HG02642 (cell line): Measurements from ENCODE around the gene TFAP2E.
"Not testable (repeated sequence)": the region's sequence is repeated elsewhere in the genome, so short reads cannot be mapped to it uniquely, and the experiment has no call there.

Source experiments
- ATAC-seq: cut with Tn5 transposase; IDR thresholded peaks from one replicate; pipeline ENCODE4 v1.9.1; 2021; ENCODE audit warnings: mild to moderate bottlenecking; ENCODE audit not compliant: unreplicated experiment, poor library complexity

The TFAP2E gene

DNA sequence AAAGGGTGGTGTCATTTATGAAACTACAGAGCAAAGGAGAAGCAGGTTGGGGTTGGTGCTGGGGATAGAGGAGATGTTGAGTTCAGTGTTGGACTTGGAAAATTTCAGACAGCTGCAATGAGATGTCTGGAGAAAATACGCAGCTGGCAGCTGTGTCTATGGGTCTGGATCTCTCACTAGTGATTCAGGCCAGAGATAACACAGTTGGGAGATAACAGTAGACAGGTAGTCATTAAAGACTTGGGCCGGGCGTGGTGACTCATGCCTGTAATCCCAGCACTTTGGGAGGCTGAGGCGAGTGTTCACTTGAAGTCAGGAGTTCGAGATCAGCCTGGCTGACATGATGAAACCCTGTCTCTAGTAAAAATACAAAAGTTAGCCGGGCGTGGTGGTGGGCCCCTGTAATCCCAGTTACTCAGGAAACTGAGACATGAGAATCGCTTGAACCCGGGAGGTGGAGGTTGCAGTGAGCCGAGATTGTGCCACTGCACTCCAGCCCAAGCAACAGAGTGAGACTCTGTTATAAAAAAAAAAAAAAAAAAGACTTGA lies 2.5 kb upstream of the TFAP2E start:
- no peak for ATAC-seq

DNA sequence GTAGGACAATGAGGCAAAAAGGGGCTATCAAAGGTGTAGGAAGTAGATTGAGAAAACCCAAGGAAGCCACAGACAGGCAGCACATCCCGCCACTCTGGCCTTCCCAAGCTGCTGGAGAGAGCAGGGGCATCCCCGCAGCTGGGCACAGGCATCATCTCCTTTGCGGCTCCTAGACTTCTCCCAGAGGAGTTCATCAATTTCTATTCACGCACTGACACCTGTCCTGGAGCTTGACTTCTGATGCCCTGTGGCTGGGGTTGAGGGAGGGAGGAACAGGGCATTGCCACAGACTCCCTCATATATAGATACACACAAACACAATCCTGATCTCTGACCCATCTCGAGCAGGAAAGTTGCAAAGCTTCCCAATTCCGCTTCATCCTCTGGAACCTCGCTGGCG lies 1.9 kb upstream of the TFAP2E start:
- no peak for ATAC-seq

DNA sequence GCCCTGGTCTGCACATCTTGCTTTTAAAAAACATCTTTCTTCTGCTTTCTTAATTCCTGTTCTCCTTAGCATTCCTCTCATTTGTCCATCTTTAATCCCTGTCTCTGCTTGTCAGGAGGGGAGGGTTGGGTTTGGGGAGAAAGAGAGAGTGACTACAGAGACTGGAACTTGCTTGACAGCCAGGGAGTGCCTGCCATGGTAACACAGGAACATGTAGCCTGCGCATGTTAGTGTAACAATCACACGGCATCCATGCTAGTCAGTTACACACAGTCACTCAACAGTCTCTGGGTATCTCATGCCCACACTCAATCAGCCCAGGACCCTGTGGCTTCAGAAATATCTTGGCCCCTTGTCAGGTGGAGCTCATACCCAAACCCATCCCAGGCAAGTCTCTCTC lies 818 bp upstream of the TFAP2E start:
- ATAC-seq = no peak

DNA sequence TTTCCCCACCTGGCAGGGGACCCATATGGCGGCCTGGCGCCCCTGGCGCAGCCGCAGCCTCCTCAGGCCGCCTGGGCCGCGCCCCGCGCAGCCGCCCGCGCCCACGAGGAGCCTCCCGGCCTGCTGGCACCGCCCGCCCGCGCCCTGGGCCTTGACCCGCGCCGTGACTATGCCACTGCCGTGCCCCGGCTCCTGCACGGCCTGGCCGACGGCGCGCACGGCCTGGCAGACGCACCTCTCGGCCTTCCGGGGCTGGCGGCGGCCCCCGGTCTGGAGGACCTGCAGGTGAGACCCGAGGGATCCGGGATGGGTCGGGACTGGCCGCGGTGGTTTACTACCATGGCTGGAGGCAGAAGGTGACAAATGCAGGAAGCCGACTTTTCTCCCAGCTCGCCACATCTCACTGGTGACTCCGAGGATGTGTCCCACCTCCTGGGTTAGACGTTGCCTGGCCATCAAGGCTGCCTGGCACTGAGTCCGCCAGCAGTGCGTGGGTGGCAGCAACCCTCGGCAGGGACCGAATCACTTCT lies 1.1 kb downstream of the TFAP2E start:
- no peak for ATAC-seq

DNA sequence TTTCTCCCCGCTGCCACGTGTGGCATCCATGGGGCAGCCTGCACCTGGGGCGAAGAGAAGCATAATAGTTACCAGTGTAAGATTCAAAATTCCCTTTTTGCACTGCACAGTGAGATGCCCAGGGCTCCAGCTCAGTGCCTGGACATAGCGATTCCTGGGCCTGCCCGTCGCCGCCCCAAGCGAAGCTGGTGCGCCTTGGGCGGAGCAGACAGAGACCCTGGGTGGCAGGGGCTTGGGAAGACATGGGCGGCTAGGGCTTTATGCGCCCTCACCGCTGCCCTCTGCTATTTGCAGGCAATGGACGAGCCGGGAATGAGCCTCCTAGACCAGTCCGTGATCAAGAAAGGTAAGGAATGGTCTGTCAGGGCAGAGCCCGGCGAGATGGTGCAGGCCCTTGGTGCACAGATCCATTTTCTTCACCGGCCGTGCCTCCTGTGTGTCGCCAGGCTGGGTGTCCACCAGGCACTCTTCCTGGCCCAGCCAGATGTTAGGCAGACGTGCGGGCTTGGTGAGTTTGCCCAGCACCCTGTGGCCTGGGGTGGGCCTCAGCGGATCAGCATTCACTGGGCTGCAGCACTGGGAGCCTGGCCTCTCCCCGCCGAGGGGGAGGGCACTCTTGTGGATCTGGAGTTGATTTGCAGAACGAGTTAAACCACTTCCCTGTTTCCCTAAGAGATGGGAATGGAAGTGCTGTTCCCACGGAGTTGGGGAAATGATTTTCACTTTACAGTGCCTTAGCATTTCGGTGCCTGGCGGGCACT lies 1.7 kb downstream of the TFAP2E start:
- ATAC-seq = no peak

DNA sequence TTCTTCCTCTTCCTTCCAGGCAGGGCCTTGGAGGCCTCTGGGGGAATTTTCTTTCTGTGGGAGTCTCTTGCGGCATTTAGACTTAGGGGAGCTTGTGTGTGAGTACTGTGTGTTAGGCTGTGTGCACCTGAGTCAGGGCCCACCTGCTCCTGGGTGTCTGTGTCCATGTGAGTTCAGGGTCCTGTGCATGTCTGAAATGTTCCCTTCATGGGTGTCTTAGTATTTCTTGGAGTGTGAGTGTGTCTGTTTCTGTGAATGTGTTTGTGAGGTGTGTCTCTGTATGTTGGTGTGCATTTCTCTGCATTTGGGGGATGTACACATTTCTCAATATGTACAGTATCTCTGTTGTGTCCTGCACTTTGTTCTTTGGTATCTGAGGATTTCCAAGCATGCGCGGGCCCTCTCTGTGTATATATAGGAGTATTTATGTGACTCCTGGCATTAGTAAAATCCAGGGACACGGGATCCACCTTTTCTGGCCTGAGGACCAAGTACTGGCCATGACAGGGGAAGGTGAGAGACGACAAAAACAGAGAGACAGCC lies 2.4 kb downstream of the TFAP2E start:
- ATAC-seq = no peak

DNA sequence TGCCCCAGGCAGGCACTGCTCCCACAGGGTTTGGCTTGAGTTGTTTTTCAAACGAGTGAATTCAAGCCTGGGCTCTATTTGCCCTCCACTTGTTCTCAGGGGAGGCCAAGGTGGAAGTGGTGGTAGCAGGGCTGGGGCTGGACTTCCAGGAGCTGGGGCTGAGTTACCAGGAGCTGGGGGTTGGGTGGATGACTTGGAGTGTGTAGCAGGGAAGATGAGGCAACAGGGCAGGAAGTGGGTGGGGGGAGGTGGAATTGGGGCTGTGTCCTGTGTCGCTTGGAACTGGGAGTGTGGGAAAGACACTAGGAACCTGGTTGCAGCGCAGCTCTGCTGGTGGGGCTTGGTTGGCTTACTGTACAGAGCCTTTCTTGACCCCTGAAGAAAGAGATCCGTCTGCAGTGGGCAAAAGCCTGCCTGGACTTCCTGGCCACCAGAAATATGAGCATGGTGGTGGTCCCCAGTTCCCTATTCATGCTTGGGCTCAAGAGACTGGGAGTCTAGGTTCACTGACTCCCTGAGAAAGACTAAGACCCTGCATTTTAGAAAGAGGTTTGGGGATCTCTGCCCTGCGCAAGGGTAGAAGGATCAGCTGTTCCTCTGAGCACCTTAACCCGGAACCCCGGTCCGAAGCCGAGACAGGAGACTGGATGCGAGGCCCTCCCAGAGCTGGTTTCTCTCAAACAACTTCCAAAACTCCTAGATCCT lies 3.1 kb downstream of the TFAP2E start:
- no peak for ATAC-seq

DNA sequence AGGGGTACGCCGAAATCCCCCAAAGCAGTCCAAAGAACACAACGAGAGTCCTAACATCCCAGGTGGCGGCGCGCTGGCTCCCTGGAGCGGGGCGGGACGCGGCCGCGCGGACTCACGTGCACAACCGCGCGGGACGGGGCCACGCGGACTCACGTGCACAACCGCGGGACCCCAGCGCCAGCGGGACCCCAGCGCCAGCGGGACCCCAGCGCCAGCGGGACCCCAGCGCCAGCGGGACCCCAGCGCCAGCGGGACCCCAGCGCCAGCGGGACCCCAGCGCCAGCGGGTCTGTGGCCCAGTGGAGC lies 3.6 kb downstream of the TFAP2E start:
- ATAC-seq = not testable (repeated sequence)

DNA sequence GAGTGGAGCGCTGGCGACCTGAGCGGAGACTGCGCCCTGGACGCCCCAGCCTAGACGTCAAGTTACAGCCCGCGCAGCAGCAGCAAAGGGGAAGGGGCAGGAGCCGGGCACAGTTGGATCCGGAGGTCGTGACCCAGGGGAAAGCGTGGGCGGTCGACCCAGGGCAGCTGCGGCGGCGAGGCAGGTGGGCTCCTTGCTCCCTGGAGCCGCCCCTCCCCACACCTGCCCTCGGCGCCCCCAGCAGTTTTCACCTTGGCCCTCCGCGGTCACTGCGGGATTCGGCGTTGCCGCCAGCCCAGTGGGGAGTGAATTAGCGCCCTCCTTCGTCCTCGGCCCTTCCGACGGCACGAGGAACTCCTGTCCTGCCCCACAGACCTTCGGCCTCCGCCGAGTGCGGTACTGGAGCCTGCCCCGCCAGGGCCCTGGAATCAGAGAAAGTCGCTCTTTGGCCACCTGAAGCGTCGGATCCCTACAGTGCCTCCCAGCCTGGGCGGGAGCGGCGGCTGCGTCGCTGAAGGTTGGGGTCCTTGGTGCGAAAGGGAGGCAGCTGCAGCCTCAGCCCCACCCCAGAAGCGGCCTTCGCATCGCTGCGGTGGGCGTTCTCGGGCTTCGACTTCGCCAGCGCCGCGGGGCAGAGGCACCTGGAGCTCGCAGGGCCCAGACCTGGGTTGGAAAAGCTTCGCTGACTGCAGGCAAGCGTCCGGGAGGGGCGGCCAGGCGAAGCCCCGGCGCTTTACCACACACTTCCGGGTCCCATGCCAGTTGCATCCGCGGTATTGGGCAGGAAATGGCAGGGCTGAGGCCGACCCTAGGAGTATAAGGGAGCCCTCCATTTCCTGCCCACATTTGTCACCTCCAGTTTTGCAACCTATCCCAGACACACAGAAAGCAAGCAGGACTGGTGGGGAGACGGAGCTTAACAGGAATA lies 4.2 kb downstream of the TFAP2E start:
- ATAC-seq = peak; percentile 66

DNA sequence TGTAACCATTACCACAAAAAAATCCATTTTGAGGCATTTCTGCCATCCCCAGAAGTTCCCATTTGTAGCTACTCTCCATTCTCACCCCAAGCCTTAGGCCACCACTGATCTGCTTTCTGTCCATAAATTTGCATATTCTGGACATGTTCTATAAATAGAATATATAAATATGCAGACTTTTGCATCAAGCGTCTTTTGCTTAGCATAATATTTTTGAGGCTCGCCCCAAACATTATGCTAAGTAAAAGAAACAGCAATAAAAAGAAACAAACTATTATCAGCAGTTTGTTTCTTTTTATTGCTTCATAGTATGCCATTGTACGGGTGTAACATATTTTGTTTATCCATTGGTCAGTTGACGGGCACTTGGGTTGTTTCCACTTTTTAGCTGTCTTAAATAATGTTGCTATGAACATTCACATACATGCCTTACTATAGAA lies 7.9 kb downstream of the TFAP2E start:
- no peak for ATAC-seq

DNA sequence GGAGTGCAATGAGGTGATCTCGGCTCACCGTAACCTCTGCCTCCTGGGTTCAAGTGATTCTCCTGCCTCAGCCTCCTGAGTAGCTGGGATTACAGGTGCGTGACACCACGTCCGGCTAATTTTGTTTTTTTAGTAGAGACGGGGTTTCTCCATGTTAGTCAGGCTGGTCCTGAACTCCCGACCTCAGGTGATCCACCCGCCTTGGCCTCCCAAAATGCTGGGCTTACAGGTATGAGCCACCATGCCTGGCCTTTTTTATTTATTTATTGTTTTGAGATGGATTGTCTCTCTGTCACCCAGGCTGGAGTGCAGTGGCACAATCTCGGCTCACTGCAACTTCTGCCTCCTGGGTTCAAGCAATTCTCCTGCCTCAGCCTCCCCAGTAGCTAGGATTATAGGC lies 8.5 kb downstream of the TFAP2E start:
- ATAC-seq = not testable (repeated sequence)

DNA sequence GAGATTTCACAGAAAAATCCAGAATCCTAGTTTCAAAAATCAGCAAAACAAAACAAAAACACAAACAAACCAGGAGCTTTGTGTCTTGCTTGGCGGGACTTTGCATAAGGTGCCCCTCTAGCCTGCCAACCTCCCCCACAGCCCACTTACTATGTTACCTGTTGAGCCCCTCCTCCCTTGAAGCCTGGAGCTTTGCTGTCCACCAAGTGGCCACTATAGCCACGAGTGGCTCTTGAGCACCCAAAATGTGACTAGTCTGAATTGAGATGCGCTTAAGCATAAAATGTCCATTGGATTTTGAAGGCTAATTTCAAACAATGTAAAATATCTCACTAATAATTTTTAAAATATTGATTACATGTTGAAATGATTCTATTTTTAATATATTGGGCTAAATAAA lies 12.2 kb downstream of the TFAP2E start:
- ATAC-seq = no peak

DNA sequence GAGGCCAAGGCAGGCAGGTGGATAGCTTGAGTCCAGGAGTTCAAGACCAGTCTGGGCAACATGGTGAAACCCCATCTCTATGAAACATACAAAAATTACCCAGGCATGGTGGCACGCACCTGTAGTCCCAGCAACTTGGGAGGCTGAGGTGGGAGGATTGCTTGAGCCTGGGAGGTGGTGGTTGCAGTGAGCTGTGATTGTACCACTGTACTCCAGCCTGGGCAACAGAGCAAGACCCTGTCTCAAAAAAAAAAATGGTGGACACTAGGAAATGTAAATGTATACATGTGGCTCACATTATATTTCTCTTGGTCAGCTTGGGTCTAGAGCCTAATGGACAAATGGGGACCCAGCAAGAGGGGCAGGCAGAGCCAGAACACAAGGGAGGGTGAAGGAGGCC lies 12.7 kb downstream of the TFAP2E start:
- ATAC-seq = not testable (repeated sequence)

DNA sequence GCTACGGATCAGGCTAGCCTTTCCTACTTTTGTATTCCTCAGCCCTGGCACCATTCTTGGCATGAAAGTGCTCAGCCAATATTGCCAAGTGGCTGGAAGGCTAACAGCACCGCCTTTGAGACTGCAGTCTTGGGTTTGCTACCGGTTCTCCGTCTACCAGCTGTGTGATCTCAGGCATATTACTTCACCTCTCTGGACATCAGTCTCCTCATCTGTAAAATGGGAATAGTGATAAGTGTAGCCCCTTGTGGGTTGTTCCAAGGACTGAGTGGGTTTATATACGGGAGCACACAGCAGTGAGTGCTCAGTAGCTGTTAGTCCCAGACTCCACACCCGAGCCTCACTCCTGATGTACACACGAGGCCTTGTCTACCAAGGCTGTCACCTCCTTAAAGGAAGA lies 13.7 kb downstream of the TFAP2E start:
- ATAC-seq = no peak

DNA sequence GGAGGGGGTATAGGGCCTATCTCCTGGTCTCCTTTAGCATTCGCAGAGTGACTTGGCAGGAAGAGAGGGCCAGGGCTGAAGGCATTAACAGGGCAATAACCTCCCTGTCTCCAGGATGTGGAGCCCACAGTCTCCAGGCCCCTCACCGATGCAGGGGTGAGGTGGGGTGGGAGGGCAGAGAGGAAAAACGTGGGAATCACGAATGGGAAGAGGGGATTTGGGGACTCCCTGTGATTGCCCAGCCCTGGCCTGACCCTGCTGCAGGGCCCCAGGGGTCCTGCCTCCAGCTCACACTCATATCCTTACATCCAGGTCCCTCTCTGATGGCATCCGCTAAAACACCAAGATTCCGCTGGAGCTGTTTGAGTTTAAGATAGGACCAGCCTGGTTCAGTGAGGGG lies 14.6 kb downstream of the TFAP2E start:
- ATAC-seq = no peak

DNA sequence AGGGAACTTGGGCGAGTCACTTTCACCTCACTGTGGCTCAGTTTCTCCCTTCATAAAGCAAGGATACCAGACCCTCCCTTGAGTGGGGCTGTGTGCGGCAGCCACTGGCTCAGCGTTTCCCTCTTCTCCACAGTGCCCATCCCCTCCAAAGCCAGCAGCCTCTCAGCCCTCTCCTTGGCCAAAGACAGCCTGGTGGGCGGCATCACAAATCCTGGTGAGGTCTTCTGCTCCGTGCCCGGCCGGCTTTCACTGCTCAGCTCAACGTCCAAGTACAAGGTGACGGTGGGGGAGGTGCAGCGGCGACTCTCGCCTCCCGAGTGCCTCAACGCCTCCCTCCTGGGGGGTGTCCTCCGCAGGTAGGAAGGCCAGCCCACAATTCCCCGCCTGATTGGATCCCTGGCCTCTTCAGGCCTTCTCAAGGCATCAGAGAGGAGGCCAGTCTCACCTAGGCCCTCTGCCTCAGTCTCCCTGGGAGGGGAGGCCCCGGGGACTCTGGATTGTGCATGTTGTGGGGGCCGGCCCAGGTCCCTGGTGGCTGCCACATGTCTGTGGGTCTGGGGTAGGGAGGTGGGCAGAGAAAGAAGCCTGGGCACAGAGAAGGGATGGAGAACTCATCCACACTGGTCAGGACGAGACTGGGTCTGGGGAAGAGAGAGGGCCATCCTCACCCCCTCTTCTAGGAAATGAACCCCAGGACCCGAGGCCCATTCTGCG lies 15.2 kb downstream of the TFAP2E start:
- no peak for ATAC-seq

DNA sequence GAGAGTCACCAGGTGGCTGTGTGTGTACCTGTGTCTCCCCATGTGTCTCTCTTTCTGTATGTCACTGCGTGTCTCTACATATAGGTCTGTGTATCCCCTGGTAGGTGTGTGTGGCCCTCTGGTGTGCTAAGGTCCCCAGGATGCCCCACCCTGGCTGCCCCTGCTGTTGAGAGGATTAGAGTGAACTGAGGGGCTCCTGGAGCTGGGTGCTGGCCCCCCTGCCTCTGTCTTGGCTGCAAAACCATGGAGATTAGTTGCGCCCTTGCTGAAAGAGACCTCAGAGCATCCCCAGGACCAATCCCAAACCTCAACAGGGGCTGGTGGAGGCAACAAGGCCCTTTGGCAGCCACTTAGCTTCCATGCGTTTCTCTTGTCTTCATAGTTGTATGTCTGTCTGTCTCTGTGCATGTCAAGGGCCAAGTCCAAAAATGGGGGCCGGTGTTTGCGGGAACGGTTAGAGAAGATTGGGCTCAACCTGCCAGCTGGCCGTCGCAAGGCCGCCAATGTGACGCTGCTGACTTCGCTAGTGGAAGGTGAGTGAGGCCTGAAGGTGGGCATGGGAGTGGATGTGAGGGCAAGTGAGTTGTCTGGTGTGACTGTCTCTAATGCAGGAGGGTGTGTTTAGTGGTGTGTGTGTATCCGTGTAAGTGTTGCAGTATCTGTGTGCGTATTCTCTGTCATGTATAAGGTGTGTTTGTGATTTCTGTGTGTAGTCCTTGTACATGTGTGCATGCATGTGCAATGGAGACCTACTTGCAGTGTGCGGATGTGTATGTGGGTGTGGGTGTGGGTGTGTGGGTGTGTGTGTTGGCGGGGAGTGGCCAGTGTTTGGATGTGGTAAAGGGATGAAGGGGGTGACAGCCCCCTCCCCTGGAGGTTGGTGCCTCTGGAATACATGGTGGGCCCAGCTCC lies 16.7 kb downstream of the TFAP2E start:
- no peak for ATAC-seq

DNA sequence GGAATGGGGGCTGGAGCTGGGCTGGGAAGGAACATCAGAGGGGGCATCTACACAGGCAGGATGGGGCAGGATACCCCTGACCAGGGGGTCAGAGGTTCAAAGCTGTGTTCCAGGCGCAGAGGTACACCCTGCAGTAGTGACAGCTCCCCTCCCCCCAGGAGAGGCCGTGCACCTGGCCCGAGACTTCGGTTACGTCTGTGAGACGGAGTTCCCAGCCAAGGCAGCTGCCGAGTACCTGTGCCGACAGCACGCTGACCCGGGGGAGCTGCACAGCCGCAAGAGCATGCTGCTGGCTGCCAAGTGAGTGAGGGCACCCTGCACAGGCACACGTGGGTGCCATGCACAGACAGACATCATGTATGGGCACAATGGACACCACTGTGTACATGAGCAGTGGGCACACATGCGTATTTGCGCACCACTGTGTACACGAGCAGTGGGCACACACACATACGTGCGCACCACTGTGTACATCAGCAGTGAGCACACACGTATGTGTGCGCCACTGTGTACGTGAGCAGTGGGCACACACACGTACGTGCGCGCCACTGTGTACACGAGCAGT lies 17.4 kb downstream of the TFAP2E start:
- ATAC-seq = no peak
